Keratinocyte (primary cell): ENCODE results near the gene USH2A.

Experiments used
- CTCF ChIP-seq, 3 experiments: IDR thresholded peaks in 1 of 3; conservative IDR thresholded peaks in 1 of 3; optimal IDR thresholded peaks in 1 of 3; 2 replicates in 2 of 3; 3 replicates in 1 of 3; pipeline versions ENCODE3 to v1.5.1; 2011; ENCODE audit warnings: low read length in 3 of 3, mild to moderate bottlenecking in 3 of 3, moderate library complexity in 2 of 3, control low read depth in 1 of 3, inconsistent platforms in 1 of 3; ENCODE audit not compliant: insufficient read depth in 2 of 3; ENCODE audit errors: extremely low read depth in 1 of 3
- EZH2 ChIP-seq: IDR thresholded peaks from one replicate; pipeline ENCODE4 v1.6.1; 2012; ENCODE audit warnings: inconsistent platforms, mild to moderate bottlenecking, low read length, moderate library complexity

GRCh38 chr1:215863796-215864195 lies 559.5 kb downstream of the USH2A start:
- no peak for TF ChIP-seq CTCF (optimal IDR thresholded peaks at IDR 0.05 in 1 of 3, IDR thresholded peaks at IDR 0.05 in 1 of 3, conservative IDR thresholded peaks at IDR 0.05 in 1 of 3; ENCODE audit: extremely low read depth in 1 of 3, insufficient read depth in 2 of 3, low read length in 3 of 3)
- no peak for TF ChIP-seq EZH2
